Gastrocnemius medialis (tissue), 4 donors: ENCODE data around the gene LHX2. TPM values are rescaled to one million over a fixed set of nuclear protein-coding genes. Genes with fewer than 3 reads are reported as not detected.
"Not testable (repeated sequence)": the region's sequence is repeated elsewhere in the genome, so short reads cannot be mapped to it uniquely, and the experiment has no call there.

Source experiments
- ATAC-seq, 2 donors: fragments of 150-250 bp; one replicate each; pipeline ENCODE4 v1.9.1; 2016
- DNase-seq, 2 donors: peaks; one replicate each; pipeline ENCODE4 v3.0.0-alpha.2; 2019
- H3K27ac ChIP-seq, 4 donors: fragments of 200-600 bp; sonication (generic); 1 replicate in 1 of 4; 2 replicates in 3 of 4; pipeline ENCODE4 v1.5.1; 2016 to 2018; ENCODE audit warnings: mild to moderate bottlenecking in 2 of 4, moderate library complexity in 1 of 4
- H3K27me3 ChIP-seq, 3 donors: fragments of 200-600 bp; sonication (generic) in 2 of 3; 1 replicate in 1 of 3; 2 replicates in 2 of 3; pipeline versions ENCODE4 v1.5.1 to v1.6.0; 2016 to 2019; ENCODE audit warnings: mild to moderate bottlenecking in 1 of 3, moderate library complexity in 1 of 3
- H3K36me3 ChIP-seq, 2 donors: fragments of 200-600 bp; sonication (generic) in 1 of 2; one replicate each; pipeline ENCODE4 v1.5.1; 2017 to 2018
- H3K4me1 ChIP-seq, 2 donors: fragments of 200-600 bp; sonication (generic) in 1 of 2; one replicate each; pipeline ENCODE4 v1.5.1; 2016 to 2017; ENCODE audit warnings: mild to moderate bottlenecking in 2 of 2
- H3K4me3 ChIP-seq, 4 donors: fragments of 200-600 bp; sonication (generic) in 3 of 4; 1 replicate in 1 of 4; 2 replicates in 3 of 4; pipeline ENCODE4 v1.5.1; 2016 to 2019; ENCODE audit warnings: mild to moderate bottlenecking in 2 of 4
- H3K9me3 ChIP-seq, 3 donors: fragments of 200-600 bp; sonication (generic) in 2 of 3; 1 replicate in 1 of 3; 2 replicates in 2 of 3; pipeline ENCODE4 v1.5.1; 2016 to 2019
- POLR2A ChIP-seq, 2 donors: fragments of 450-650 bp; IDR thresholded peaks; one replicate each; pipeline ENCODE4 v1.6.1; 2017; ENCODE audit warnings: antibody characterized with exemption in 2 of 2, mild to moderate bottlenecking in 2 of 2, moderate library complexity in 2 of 2
- in situ Hi-C, 4 donors: fragments of 200-750 bp; cut with MboI; loops; one replicate each; pipeline versions ENCODE4 v1.15.0 to v1.8.0; 2017; ENCODE audit warnings: low sequenced_read_pairs in 4 of 4
- intact Hi-C: fragments of 100-400 bp; cut with DNase I; formaldehyde crosslinking; loops from one replicate; pipeline ENCODE4 v1.15.1; 2023; ENCODE audit warnings: low total_unique reads
- total RNA-seq, 4 donors: library from RNA; depleted of rRNA; stranded (reverse); fragments of >200 nt; gene quantifications; one replicate each; pipeline versions ENCODE4 v1.1.0 to v1.2.3, GENCODE V29; 2016
- TF ChIP-seq, protein P1 (sequence below), 5 experiments: fragments of 450-650 bp in 3 of 5; fragments of 200-600 bp in 2 of 5; sonication (generic) in 2 of 5; IDR thresholded peaks in 4 of 5; conservative IDR thresholded peaks in 1 of 5; 1 replicate in 4 of 5; 2 replicates in 1 of 5; pipeline ENCODE4 v1.5.1; 2016 to 2019; ENCODE audit warnings: antibody characterized with exemption in 5 of 5, mild to moderate bottlenecking in 3 of 5, moderate library complexity in 3 of 5

LHX2 gene
- total RNA-seq, 4 donors from 2014 or later = not detected

- Histone ChIP-seq H3K27ac (no peak overlapping the region), H3K9me3 (no peaks in the 10 kb centered on the region), H3K4me3 (no peak overlapping the region), H3K27me3 (peaks cover under 1 to 6% (median 3%) of the 10 kb centered on the region in 3 donors), H3K36me3 (no peaks in the 10 kb centered on the region), H3K4me1 (no peaks in the 10 kb centered on the region)
- TF ChIP-seq POLR2A (IDR thresholded peaks at IDR 0.05) = no peak
- TF ChIP-seq, protein P1, sequence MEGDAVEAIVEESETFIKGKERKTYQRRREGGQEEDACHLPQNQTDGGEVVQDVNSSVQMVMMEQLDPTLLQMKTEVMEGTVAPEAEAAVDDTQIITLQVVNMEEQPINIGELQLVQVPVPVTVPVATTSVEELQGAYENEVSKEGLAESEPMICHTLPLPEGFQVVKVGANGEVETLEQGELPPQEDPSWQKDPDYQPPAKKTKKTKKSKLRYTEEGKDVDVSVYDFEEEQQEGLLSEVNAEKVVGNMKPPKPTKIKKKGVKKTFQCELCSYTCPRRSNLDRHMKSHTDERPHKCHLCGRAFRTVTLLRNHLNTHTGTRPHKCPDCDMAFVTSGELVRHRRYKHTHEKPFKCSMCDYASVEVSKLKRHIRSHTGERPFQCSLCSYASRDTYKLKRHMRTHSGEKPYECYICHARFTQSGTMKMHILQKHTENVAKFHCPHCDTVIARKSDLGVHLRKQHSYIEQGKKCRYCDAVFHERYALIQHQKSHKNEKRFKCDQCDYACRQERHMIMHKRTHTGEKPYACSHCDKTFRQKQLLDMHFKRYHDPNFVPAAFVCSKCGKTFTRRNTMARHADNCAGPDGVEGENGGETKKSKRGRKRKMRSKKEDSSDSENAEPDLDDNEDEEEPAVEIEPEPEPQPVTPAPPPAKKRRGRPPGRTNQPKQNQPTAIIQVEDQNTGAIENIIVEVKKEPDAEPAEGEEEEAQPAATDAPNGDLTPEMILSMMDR (IDR thresholded peaks at IDR 0.05 in 4 of 5, conservative IDR thresholded peaks at IDR 0.05 in 1 of 5) = no peak
- in situ Hi-C loops = no loop called here
- DNase-seq (no peak), ATAC-seq (no peak)
- intact Hi-C loops = no loop called here
These were observed 37.9 kb upstream of the LHX2 start for GRCh38 chr9:123973590-123974223.

GRCh38 chr9:123974471-123974870 lies 37.1 kb upstream of the LHX2 start:
- ATAC-seq = no peak
- no peaks in the 10 kb centered on the region for H3K9me3 ChIP-seq
- intact Hi-C loops = no loop called here

GRCh38 chr9:123975871-123976270 lies 35.7 kb upstream of the LHX2 start:
- no peak overlapping the region for H3K4me3 ChIP-seq
- no peaks in the 10 kb centered on the region for H3K4me1 ChIP-seq
- TF ChIP-seq, protein P1 (IDR thresholded peaks at IDR 0.05 in 4 of 5, conservative IDR thresholded peaks at IDR 0.05 in 1 of 5) = no peak
- TF ChIP-seq POLR2A (IDR thresholded peaks at IDR 0.05) = no peak
- no peaks in the 10 kb centered on the region for H3K9me3 ChIP-seq
- H3K27me3 ChIP-seq = peaks cover 0 to 10% (median 3%) of the 10 kb centered on the region in 3 donors
- no peaks in the 10 kb centered on the region for H3K36me3 ChIP-seq
- in situ Hi-C loops (no loop called here), intact Hi-C loops (no loop called here)
- DNase-seq (no peak), ATAC-seq (no peak)
- no peak overlapping the region for H3K27ac ChIP-seq

More at GRCh38 chr9:123974471-123974870, 37.1 kb upstream of the LHX2 start:
- TF ChIP-seq POLR2A (IDR thresholded peaks at IDR 0.05) = no peak
- TF ChIP-seq, protein P1 (IDR thresholded peaks at IDR 0.05 in 4 of 5, conservative IDR thresholded peaks at IDR 0.05 in 1 of 5) = no peak
- Histone ChIP-seq H3K36me3 (no peaks in the 10 kb centered on the region), H3K4me1 (no peaks in the 10 kb centered on the region), H3K4me3 (no peak overlapping the region), H3K27me3 (peaks cover 0 to 10% (median 3%) of the 10 kb centered on the region in 3 donors), H3K27ac (no peak overlapping the region)
- DNase-seq = no peak
- in situ Hi-C loops = no loop called here

DNA sequence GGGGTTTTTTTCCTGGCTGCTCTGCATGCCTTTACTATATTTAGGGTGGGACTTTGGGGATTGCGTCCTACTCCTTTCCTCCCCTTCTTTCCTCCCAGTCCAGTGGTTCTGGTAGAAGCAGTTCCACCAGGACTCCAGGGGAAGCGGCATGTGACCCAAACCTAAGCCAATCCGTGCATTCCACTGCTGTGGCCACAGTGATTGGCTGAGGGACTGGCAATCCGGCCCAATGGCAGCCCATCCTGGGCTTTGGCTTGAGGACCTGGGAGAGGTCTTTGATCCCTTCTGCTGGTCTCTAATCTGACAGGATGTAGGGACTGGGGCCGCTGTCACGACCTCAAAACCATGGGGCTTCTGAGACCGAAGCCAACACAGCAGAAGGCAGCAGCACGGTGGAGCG lies 35.0 kb upstream of the LHX2 start:
- H3K4me1 ChIP-seq, H3K4me3 ChIP-seq, ATAC-seq, intact Hi-C loops, H3K9me3 ChIP-seq, DNase-seq, H3K36me3 ChIP-seq, H3K27ac ChIP-seq, in situ Hi-C loops: not testable (repeated sequence)
- H3K27me3 ChIP-seq = peaks cover 0 to 15% (median 5%) of the 10 kb centered on the region in 3 donors

GRCh38 chr9:123978981-123979380 lies 32.6 kb upstream of the LHX2 start:
- Histone ChIP-seq H3K4me1 (no peaks in the 10 kb centered on the region), H3K27ac (no peak overlapping the region), H3K9me3 (no peaks in the 10 kb centered on the region), H3K27me3 (peaks cover 0 to 15% (median 5%) of the 10 kb centered on the region in 3 donors), H3K36me3 (no peaks in the 10 kb centered on the region), H3K4me3 (no peak overlapping the region)
- TF ChIP-seq, protein P1 (IDR thresholded peaks at IDR 0.05 in 4 of 5, conservative IDR thresholded peaks at IDR 0.05 in 1 of 5) = no peak
- in situ Hi-C loops (no loop called here), intact Hi-C loops (no loop called here)
- DNase-seq (no peak), ATAC-seq (no peak)
